ENCODE measurements around the gene BANF2.

- TF ChIP-seq CTCF (IDR thresholded peaks at IDR 0.05) (no peak), POLR2AphosphoS5 (IDR thresholded peaks at IDR 0.05) (no peak)
These were observed 37.3 kb upstream of the BANF2 start for GRCh38 chr20:17662333-17663039.

All from prostate gland (tissue), 2 donors.